VCaP (cell line): Measurements from ENCODE around the gene CTRB1.
"Not testable (repeated sequence)": the region's sequence is repeated elsewhere in the genome, so short reads cannot be mapped to it uniquely, and the experiment has no call there.

Experiments used
- H3K27ac ChIP-seq: fragments of 450-650 bp; 2 replicates; pipeline ENCODE4 v1.5.1; 2017
- TF ChIP-seq, protein P1 (sequence below): fragments of 450-650 bp; conservative IDR thresholded peaks from 2 replicates; pipeline ENCODE4 v1.5.1; 2017; ENCODE audit warnings: mild to moderate bottlenecking, moderate library complexity

Gene CTRB1

DNA sequence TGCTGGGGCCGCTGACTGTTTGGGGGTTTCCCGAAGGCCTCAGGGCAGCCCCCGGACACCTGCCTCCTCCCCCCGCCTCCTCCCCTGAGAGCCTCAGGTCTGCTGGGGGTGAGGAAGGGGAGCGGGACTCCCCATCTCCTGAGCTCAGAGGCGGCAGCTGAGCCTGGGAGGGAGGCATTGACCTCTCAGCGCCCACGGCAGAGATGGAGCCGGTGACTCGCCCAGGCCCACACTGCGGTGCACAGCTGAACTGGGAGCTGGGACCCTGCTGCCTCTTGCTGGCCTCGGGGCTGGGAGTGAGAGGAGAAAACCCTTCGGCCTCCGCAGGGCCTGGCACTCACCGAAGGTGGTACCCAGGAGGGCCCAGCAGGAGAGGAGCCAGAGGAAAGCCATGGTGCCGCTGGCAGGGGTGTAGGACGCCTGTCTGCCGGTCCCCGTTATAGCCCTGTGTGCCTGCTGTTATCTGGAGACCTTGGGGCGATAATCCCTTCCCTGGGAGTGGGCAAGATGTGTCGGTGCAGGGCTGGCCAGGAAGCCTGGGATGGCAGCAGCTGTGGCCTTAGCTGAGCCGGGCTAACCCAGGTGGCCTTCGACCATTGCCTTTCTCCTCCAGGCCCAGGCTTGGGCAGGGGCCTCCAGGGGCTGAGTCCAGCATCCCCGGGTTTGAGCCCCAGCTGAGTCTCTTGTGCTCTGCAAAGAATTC is 11.9 kb upstream of the CTRB1 start, which contains the start of gene CTRB2:
CTRB2 (minus strand) TSS at position 413 of the 703 bp plus-strand sequence; CDS start at position 393, 20 bp downstream.
- no peak within 1 kb of the TSS for H3K27ac ChIP-seq
- TF ChIP-seq, protein P1, sequence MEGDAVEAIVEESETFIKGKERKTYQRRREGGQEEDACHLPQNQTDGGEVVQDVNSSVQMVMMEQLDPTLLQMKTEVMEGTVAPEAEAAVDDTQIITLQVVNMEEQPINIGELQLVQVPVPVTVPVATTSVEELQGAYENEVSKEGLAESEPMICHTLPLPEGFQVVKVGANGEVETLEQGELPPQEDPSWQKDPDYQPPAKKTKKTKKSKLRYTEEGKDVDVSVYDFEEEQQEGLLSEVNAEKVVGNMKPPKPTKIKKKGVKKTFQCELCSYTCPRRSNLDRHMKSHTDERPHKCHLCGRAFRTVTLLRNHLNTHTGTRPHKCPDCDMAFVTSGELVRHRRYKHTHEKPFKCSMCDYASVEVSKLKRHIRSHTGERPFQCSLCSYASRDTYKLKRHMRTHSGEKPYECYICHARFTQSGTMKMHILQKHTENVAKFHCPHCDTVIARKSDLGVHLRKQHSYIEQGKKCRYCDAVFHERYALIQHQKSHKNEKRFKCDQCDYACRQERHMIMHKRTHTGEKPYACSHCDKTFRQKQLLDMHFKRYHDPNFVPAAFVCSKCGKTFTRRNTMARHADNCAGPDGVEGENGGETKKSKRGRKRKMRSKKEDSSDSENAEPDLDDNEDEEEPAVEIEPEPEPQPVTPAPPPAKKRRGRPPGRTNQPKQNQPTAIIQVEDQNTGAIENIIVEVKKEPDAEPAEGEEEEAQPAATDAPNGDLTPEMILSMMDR = no peak

DNA sequence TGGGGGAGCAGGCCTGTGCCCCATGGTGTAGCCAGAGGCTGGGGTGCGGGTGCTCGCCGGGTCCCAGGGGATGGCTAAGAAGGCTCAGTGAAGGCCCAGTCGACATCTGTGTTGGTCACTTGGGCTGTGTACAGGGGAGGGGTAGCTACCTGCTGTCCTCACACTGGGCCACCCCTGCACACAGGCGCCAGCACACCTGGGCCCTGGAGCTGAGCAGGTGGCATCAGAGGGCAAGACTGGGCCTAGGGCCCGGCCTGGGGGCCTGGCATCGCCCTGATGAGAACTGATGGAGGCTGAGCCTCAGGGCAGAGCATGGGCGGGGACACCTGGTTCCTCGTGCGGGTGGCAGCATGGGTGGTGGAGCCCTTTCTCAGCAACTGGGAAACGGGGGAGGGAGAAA is 11.0 kb upstream of the CTRB1 start:
- TF ChIP-seq, protein P1 = no peak
- H3K27ac ChIP-seq = no peak overlapping the region

DNA sequence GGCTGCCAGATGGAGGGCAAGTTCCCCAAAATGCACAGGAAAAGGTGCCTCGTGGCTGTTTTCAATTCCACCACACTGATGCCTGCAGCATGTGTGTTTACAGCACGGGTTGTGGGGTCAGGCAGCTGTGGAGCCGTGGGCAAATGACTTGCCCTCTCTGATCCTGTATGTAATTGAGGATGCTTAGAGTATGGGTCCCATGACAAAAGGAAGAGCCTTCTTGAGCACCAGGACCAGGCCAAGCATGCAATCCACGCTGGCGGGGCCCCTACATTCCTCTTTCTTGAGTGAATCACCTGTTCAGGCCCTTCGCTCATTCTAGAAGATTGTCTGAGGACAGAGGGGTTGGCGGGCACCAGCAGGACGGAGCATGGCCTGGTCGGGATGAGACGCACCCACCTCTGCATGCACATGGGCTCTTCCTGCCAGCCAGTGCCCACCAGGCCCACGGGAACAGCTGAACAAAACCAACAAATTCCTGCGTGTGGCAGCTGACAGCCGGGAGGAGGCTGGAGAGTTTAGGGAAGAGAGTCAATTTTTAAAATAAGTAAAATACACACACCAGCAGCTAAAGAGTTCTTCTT is 10.5 kb upstream of the CTRB1 start:
- H3K27ac ChIP-seq = no peak overlapping the region
- TF ChIP-seq, protein P1 = no peak

DNA sequence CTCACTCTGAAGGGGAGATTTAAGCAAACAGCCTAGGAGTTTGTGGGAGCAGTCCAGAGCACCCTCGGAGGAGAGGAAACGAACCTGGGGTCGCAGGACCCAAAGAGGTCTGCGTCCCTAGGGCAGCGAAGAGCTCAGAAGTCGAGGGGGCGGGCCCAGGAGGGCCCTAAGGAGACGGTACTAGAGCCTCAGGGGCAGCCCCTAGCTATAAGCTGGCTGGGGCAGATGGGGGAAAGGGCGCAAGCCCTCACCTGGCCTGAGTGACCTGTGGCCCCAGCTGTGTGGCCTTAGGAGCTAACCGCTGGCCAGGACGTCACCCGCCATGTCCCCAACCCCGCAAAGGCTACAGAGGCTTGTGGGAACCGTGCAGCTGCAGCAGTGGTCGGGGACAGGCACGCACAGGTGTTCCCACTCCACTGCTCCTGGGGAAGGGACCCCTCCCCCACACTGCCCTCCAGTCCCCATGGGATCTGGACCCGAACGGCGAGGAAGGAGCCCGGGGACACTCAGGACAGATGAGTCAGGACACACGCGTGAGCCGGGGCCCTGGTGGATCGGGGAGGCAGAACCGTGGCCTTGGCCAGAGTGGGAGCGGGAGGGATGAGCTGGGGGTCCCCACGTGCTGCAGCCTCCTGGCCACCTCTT is 9.8 kb upstream of the CTRB1 start:
- TF ChIP-seq, protein P1 = no peak

DNA sequence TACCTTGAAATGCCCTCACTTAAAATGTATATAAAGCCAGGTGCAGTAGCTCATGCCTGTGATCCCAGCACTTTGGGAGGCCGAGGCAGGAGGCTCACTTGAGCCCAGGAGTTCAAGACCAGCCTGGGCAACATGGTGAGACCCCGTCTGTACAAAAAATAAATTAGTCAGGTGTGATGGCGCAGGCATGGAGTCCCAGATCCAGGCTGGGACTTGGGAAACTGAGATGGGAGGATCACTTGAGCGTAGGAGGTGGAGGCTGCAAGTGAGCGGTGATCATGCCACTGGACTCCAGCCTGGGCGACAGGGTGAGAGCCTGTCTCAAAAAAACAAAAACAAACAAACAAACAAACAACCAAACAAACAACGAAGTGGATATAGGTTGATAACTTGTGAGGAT is 9.3 kb upstream of the CTRB1 start:
- H3K27ac ChIP-seq = not testable (repeated sequence)

More for the DNA sequence above, 9.8 kb upstream of the CTRB1 start:
- H3K27ac ChIP-seq = no peak overlapping the region

DNA sequence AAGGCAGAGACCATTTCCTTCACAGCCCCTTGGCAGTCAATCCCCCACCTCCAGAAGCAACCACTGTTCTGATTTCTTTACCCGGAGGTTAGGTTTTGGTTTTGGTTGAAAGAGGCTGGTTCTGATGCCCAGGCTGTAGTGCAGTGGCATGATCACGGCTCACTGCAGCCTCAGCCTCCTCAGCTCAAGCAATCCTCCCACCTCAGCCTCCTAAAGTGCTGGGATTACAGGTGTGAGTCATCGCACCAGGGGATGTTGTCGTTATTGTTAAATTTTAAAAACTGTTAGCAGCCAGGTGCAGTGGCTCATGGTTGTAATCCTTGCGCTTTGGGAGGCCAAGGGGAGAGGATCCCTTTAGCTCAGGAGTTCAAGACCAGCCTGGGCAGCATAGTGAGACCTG is 8.8 kb upstream of the CTRB1 start:
- TF ChIP-seq, protein P1 = no peak
- H3K27ac ChIP-seq = no peak overlapping the region

DNA sequence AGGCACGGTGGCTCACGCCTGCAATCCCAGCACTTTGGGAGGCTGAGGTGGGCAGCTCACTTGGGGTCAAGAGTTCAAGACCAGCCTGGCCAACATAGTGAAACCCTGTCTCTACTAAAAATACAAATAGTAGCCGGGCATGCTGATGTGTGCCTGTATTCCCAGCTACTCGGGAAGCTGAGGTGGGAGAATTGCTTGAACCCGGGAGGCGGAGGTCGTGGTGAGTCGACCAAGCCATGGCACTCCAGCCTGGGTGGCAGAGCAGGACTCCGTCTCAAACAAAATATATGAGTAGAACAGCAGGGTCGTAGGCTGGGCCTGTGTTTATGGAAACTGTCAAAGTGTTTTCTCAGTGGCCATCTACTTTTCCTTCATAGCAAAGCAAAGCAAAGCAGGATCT is 7.5 kb upstream of the CTRB1 start:
- not testable (repeated sequence) for H3K27ac ChIP-seq

DNA sequence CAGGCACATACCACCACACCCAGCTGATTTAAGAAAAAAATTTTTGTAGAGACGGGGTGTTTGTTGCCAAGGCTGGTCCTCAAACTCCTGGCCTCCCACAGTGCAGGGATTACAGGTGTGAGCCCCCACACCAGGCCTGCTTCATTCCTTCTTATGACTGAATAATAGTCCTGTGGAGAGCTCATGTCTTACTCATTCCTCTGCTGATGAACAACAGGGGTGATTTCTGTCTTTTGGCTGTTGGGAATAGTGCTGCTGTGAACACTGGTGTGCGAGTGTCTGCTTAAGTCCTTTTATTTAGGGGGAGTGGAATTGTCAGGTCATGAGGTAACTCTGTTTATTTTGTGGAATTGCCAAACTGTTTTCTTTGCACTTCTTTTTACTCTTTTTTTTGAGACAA is 2.7 kb upstream of the CTRB1 start:
- no peak overlapping the region for H3K27ac ChIP-seq
- TF ChIP-seq, protein P1 = no peak
